Natural killer cell (primary cell): ENCODE results near the gene ST6GAL1. TPM values are rescaled to one million over a fixed set of nuclear protein-coding genes. Genes with fewer than 3 reads are reported as not detected.
"Not testable (repeated sequence)": the region's sequence is repeated elsewhere in the genome, so short reads cannot be mapped to it uniquely, and the experiment has no call there.

ENCODE experiments used
- ATAC-seq, 3 donors: fragments of 150-1000 bp in 2 of 3; fragments of 200-7000 bp in 1 of 3; cut with Tn5 transposase; 1 replicate in 1 of 3; 2 replicates in 2 of 3; pipeline ENCODE4 v1.10.0; 2021; ENCODE audit warnings: mild to moderate bottlenecking in 2 of 3, moderate library complexity in 2 of 3
- DNase-seq, 2 donors: peaks; one replicate each; pipeline versions ENCODE4 v3.0.0 to v3.0.0-alpha.2; 2013 to 2021; ENCODE audit warnings: mixed read lengths in 1 of 2
- H3K27ac ChIP-seq: one replicate; pipeline ENCODE4 v1.5.1; 2013; ENCODE audit warnings: mild to moderate bottlenecking, low read length
- H3K27me3 ChIP-seq: one replicate; pipeline ENCODE4 v1.6.1; 2013; ENCODE audit warnings: low read length; ENCODE audit not compliant: control insufficient read depth, insufficient read depth
- H3K36me3 ChIP-seq: one replicate; pipeline ENCODE4 v1.6.1; 2013; ENCODE audit warnings: low read length; ENCODE audit not compliant: control insufficient read depth, insufficient read depth
- H3K4me1 ChIP-seq: one replicate; pipeline ENCODE4 v1.6.1; 2013; ENCODE audit warnings: low read length; ENCODE audit not compliant: control insufficient read depth, insufficient read depth
- H3K4me3 ChIP-seq: one replicate; pipeline ENCODE4 v1.5.1; 2013; ENCODE audit warnings: low read length
- H3K9me3 ChIP-seq: one replicate; pipeline ENCODE4 v1.6.1; 2013; ENCODE audit warnings: low read length; ENCODE audit not compliant: control insufficient read depth, insufficient read depth
- H3K27ac Mint-ChIP-seq, 2 donors: one replicate each; pipeline ENCODE4 v1.8.0; 2022; ENCODE audit warnings: mild to moderate bottlenecking in 2 of 2, mixed read lengths in 2 of 2, moderate library complexity in 1 of 2
- H3K27me3 Mint-ChIP-seq, 2 donors: one replicate each; pipeline ENCODE4 v1.8.0; 2022; ENCODE audit warnings: low read depth in 2 of 2, mixed read lengths in 2 of 2
- H3K36me3 Mint-ChIP-seq: one replicate; pipeline ENCODE4 v1.8.0; 2022; ENCODE audit warnings: mixed read lengths
- H3K4me1 Mint-ChIP-seq, 2 donors: one replicate each; pipeline ENCODE4 v1.8.0; 2022; ENCODE audit warnings: mixed read lengths in 2 of 2
- H3K4me3 Mint-ChIP-seq: one replicate; pipeline ENCODE4 v1.8.0; 2022; ENCODE audit warnings: mild to moderate bottlenecking, moderate library complexity, mixed read lengths
- H3K9me3 Mint-ChIP-seq, 2 donors: one replicate each; pipeline ENCODE4 v1.8.0; 2022; ENCODE audit warnings: mixed read lengths in 2 of 2
- CTCF ChIP-seq: fragments of 200-600 bp; IDR thresholded peaks from one replicate; pipeline ENCODE4 v1.8.0; 2022; ENCODE audit warnings: antibody characterized with exemption
- WGBS: methylation state at CpG from one replicate; pipeline ENCODE4 v1.1.7; 2013; ENCODE audit warnings: missing lambda C conversion rate; ENCODE audit not compliant: insufficient coverage; 5-methylcytosine and 5-hydroxymethylcytosine counted together
- intact Hi-C: fragments of 100-400 bp; cut with micrococcal nuclease; formaldehyde crosslinking; loops from one replicate; pipeline ENCODE4 v1.14.2; 2022
- total RNA-seq, 4 donors: library from RNA; stranded (reverse); fragments of 120-200 nt in 1 of 4; gene quantifications; one replicate each; pipeline versions ENCODE4 v1.2.3 to v1.2.4, GENCODE V29; 2013 to 2022

ST6GAL1 gene
- total RNA-seq, 3 donors from 2014 or later (not counting 1 experiment from before 2014, with no cell fraction given) = 121 to 182 (median 146) TPM

- intact Hi-C loops = no loop called here
- Mint-ChIP-seq H3K9me3 (no peaks in the 10 kb centered on the region), H3K4me1 (peaks cover 26 to 44% of the 10 kb centered on the region in 2 donors), H3K27me3 (no peaks in the 10 kb centered on the region), H3K4me3 (no peak overlapping the region), H3K27ac (peak overlapping the region; percentile 78 to 86), H3K36me3 (peaks cover 7% of the 10 kb centered on the region)
- 26% methylated on average over 7 of the region's 7 CpGs for WGBS
- H3K4me1 ChIP-seq = peaks cover 13% of the 10 kb centered on the region
- no peaks in the 10 kb centered on the region for H3K27me3 ChIP-seq
- no peak overlapping the region for H3K4me3 ChIP-seq
- ATAC-seq = no peak
- peak overlapping the region; percentile 2 for H3K27ac ChIP-seq
- no peak for DNase-seq
- H3K36me3 ChIP-seq = peaks cover 58% of the 10 kb centered on the region
- no peak for TF ChIP-seq CTCF
- no peaks in the 10 kb centered on the region for H3K9me3 ChIP-seq
Observed at GRCh38 chr3:186967686-186968085, 37.4 kb downstream of the ST6GAL1 start.

DNA sequence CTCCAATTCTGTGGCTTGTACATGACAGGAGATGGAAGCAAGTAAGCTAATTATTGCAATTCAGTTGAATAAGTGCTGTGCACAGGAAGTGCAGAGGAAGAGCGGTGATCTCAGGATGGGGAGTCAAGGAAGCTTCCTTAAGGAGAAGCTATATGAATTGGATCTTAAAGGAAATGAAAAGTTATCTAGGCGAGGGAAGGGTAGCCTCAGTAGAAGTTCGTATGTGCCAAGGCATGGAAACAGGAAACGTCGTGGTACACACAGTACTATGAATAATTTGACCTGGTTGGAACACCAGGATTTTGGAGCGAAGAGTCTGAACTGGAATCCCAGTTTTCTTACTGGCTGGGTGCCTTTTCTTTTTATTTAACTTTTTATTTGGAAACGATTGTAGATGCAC lies 39.3 kb downstream of the ST6GAL1 start:
- H3K9me3 Mint-ChIP-seq = no peaks in the 10 kb centered on the region
- H3K36me3 Mint-ChIP-seq = peaks cover 7% of the 10 kb centered on the region
- WGBS = 86% methylated on average over 6 of the region's 7 CpGs
- no peaks in the 10 kb centered on the region for H3K9me3 ChIP-seq
- no peak overlapping the region for H3K27ac ChIP-seq
- no peak for TF ChIP-seq CTCF
- H3K36me3 ChIP-seq = peaks cover 61% of the 10 kb centered on the region
- peaks cover 37 to 59% of the 10 kb centered on the region in 2 donors for H3K4me1 Mint-ChIP-seq
- H3K27ac Mint-ChIP-seq = peak overlapping the region; percentile 78 to 86
- no peaks in the 10 kb centered on the region for H3K27me3 ChIP-seq
- H3K4me3 ChIP-seq = no peak overlapping the region
- DNase-seq (no peak), ATAC-seq (no peak)
- H3K4me1 ChIP-seq = peaks cover 9% of the 10 kb centered on the region
- intact Hi-C loops = no loop called here
- no peaks in the 10 kb centered on the region for H3K27me3 Mint-ChIP-seq
- H3K4me3 Mint-ChIP-seq = no peak overlapping the region

- intact Hi-C loops, H3K4me3 Mint-ChIP-seq, H3K27me3 Mint-ChIP-seq, H3K4me3 ChIP-seq, H3K9me3 Mint-ChIP-seq, H3K9me3 ChIP-seq, H3K4me1 ChIP-seq, DNase-seq, H3K27me3 ChIP-seq, H3K36me3 Mint-ChIP-seq, H3K27ac ChIP-seq, ATAC-seq: not testable (repeated sequence)
- Mint-ChIP-seq H3K4me1 (peaks cover 51 to 74% of the 10 kb centered on the region in 2 donors), H3K27ac (peak overlapping the region; percentile 58 to 69)
- H3K36me3 ChIP-seq = peaks cover 62% of the 10 kb centered on the region
- WGBS = 92% methylated on average over 10 of the region's 10 CpGs
Observed at GRCh38 chr3:186971106-186971505, 40.8 kb downstream of the ST6GAL1 start.

DNA sequence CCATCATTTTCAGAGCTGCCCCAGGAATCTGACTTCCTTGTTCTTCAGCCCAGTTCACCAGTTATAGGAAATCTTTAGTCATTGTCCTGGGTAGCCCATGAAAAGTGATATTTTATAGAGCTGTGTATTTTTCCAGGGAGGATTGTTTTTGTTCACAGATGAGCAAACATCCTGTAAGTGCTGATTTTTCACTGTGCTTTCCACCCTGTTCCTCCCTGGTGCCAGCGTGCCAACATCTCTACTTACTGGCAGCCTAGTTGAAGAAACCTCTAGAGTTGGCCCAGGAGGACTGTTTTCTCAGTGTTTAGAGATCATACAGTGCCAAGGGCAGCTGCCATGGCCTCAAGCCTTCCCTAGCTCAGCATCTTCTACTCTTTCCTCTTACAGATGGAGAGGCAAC lies 41.3 kb downstream of the ST6GAL1 start:
- H3K27ac ChIP-seq = no peak overlapping the region

More for the DNA sequence above, 41.3 kb downstream of the ST6GAL1 start:
- WGBS = 100% methylated on average over 1 of the region's 1 CpG
- H3K4me1 ChIP-seq = peaks cover 9% of the 10 kb centered on the region
- no peak for TF ChIP-seq CTCF
- Mint-ChIP-seq H3K27ac (peak overlapping the region; percentile 58 to 69), H3K4me3 (no peak overlapping the region), H3K27me3 (no peaks in the 10 kb centered on the region), H3K36me3 (peaks cover 7% of the 10 kb centered on the region), H3K9me3 (no peaks in the 10 kb centered on the region), H3K4me1 (peaks cover 52 to 74% of the 10 kb centered on the region in 2 donors)
- intact Hi-C loops = no loop called here
- H3K4me3 ChIP-seq = no peak overlapping the region
- no peak for ATAC-seq
- DNase-seq = no peak
- H3K27me3 ChIP-seq = no peaks in the 10 kb centered on the region
- peaks cover 62% of the 10 kb centered on the region for H3K36me3 ChIP-seq
- H3K9me3 ChIP-seq = no peaks in the 10 kb centered on the region
